Measurements from ENCODE around the gene GC. TPM values are rescaled to one million over a fixed set of nuclear protein-coding genes. Genes with fewer than 3 reads are reported as not detected.

The GC gene
- total RNA-seq, 1 experiment from 2014 or later: 1.8 TPM

DNA sequence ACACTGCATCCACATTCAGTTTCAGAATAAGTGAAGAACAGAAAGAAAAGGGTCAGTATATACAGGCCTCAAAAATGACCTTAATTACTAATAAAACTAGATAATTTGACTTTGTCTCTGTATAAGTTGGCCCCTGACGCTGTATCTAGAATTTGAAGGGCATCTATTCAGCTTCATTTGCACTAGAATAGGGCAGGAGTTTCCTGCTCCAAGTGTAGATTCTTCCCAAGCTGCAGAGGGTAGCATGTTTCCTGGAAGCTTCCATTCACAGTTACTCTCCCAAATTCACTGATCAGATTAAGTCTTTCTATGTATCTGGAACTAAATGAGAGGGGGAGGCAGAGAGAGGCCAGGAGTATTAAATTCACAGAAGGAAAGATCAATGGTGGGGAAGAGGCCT is 90.9 kb downstream of the GC start (continued):
- TF ChIP-seq CTCF (IDR thresholded peaks at IDR 0.05 in 2 of 3, conservative IDR thresholded peaks at IDR 0.05 in 1 of 3; ENCODE audit: borderline replicate concordance in 1 of 3, insufficient read depth in 1 of 3, low read depth in 2 of 3, low read length in 2 of 3) (no peak), SRF (IDR thresholded peaks at IDR 0.05; ENCODE audit: low read depth) (no peak), TCF7L2 (IDR thresholded peaks at IDR 0.05; ENCODE audit: borderline replicate concordance, extremely low read depth, insufficient read depth, insufficient read length) (no peak), EZH2phosphoT487 (IDR thresholded peaks at IDR 0.05; ENCODE audit: borderline replicate concordance) (no peak), SP1 (IDR thresholded peaks at IDR 0.05; ENCODE audit: low read depth) (no peak), ELF1 (IDR thresholded peaks at IDR 0.05; ENCODE audit: borderline replicate concordance, low read depth) (no peak)

DNA sequence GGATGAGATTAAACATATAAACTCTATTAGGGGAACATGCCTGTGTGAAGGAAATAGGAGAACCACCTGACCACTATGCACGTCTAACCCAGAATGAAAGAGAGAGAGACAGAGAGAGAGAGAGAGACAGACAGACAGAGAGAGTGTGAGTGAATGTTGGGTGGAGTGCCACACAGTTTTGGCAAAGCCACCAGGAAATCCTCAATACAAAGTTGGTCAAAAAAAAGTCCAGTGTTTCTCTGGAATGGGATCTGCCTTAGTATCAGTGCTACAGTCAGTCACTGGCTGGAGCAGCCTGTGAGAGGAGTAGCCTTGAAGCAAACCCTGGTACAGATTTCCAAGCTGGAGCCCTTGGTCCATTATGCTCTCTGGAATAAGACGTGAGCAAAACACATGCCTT is 91.7 kb downstream of the GC start:
- CTCF ChIA-PET: interaction anchor here (0.7 kb wide), 1 partner anchor 96 kb away, joined by 3 read pairs; no protein-coding TSS in a partner anchor
- POLR2A ChIA-PET: no interaction called here
- RAD21 ChIA-PET (ENCODE audit: low non-redundant PET in 1 of 2, low total read pairs in 2 of 2, uncharacterized antibody in 2 of 2, unreplicated experiment in 2 of 2): no interaction called here

More for the DNA sequence above, 91.7 kb downstream of the GC start:
- DNase-seq (ENCODE audit: low read depth, low spot score) (no peak), ATAC-seq (no peak)
- Histone ChIP-seq H3K9ac (ENCODE audit: low read length) (no peak overlapping the region), H3K79me2 (ENCODE audit: insufficient read depth, low read length) (no peaks in the 10 kb centered on the region), H4K20me1 (ENCODE audit: insufficient read depth) (no peaks in the 10 kb centered on the region), H3K27ac (ENCODE audit: low read depth, low read length) (no peak overlapping the region), H3K27me3 (ENCODE audit: insufficient read depth, low read length) (no peaks in the 10 kb centered on the region; the same call in 1 of the 2 replicates), H3K9me3 (ENCODE audit: control insufficient read depth in 1 of 2, insufficient read depth in 1 of 2, low read depth in 1 of 2, low read length in 2 of 2) (no peaks in the 10 kb centered on the region), H3K4me3 (replicated peaks in 1 of 2; ENCODE audit: low read depth in 1 of 2, low read length in 2 of 2) (no peak overlapping the region), H3K36me3 (ENCODE audit: control insufficient read depth in 1 of 2, insufficient read depth in 2 of 2, low read length in 2 of 2) (no peaks in the 10 kb centered on the region), H3K4me2 (ENCODE audit: low read length) (no peak overlapping the region), H3K4me1 (ENCODE audit: control insufficient read depth in 1 of 2, insufficient read depth in 2 of 2, low read length in 2 of 2) (no peaks in the 10 kb centered on the region), H3K9me2 (ENCODE audit: insufficient read depth) (no peaks in the 10 kb centered on the region), H2AFZ (ENCODE audit: low read depth, low read length, poor library complexity, severe bottlenecking) (no peak overlapping the region)
- TF ChIP-seq ZNF274 (IDR thresholded peaks at IDR 0.05; ENCODE audit: low read depth, low read length) (no peak), EGR1 (IDR thresholded peaks at IDR 0.05; ENCODE audit: low read depth) (no peak), CTCF (IDR thresholded peaks at IDR 0.05 in 2 of 3, conservative IDR thresholded peaks at IDR 0.05 in 1 of 3; ENCODE audit: borderline replicate concordance in 1 of 3, insufficient read depth in 1 of 3, low read depth in 2 of 3, low read length in 2 of 3) (no peak), EZH2 (IDR thresholded peaks at IDR 0.05) (no peak), FOSL1 (IDR thresholded peaks at IDR 0.05; ENCODE audit: low read depth) (no peak), JUND (IDR thresholded peaks at IDR 0.05) (no peak), POLR2AphosphoS5 (IDR thresholded peaks at IDR 0.05; ENCODE audit: low read depth, low read length) (no peak), SIN3A (IDR thresholded peaks at IDR 0.05; ENCODE audit: low read depth) (no peak), ELF1 (IDR thresholded peaks at IDR 0.05; ENCODE audit: borderline replicate concordance, low read depth) (no peak), CEBPB (IDR thresholded peaks at IDR 0.05; ENCODE audit: low read depth) (no peak)
- TF ChIP-seq, protein P1, sequence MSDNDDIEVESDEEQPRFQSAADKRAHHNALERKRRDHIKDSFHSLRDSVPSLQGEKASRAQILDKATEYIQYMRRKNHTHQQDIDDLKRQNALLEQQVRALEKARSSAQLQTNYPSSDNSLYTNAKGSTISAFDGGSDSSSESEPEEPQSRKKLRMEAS (IDR thresholded peaks at IDR 0.05): no peak
- TF ChIP-seq, protein P2, sequence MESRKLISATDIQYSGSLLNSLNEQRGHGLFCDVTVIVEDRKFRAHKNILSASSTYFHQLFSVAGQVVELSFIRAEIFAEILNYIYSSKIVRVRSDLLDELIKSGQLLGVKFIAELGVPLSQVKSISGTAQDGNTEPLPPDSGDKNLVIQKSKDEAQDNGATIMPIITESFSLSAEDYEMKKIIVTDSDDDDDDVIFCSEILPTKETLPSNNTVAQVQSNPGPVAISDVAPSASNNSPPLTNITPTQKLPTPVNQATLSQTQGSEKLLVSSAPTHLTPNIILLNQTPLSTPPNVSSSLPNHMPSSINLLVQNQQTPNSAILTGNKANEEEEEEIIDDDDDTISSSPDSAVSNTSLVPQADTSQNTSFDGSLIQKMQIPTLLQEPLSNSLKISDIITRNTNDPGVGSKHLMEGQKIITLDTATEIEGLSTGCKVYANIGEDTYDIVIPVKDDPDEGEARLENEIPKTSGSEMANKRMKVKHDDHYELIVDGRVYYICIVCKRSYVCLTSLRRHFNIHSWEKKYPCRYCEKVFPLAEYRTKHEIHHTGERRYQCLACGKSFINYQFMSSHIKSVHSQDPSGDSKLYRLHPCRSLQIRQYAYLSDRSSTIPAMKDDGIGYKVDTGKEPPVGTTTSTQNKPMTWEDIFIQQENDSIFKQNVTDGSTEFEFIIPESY (IDR thresholded peaks at IDR 0.05; ENCODE audit: extremely low read depth, insufficient replicate concordance, low read length): no peak
- BruUV-seq (replicated peaks): no TSS peak
- intact Hi-C loops (cut with micrococcal nuclease): no loop called here
